ENCODE results near the gene PTK7.
A peak's percentile ranks its signal among the peaks of the same experiment; 100 is the strongest.

Gene PTK7

GRCh38 chr6:43180985-43181384, 104.9 kb downstream of the PTK7 start:
- DNase-seq = peak; percentile 16

GRCh38 chr6:43181621-43181941, 105.5 kb downstream of the PTK7 start:
- DNase-seq = no peak

GRCh38 chr6:43181942-43182860, 106.1 kb downstream of the PTK7 start, which contains the start of gene CUL9:
CUL9 (plus strand) TSS chr6:43182196; CDS start chr6:43184311, 2,115 bp downstream.
- DNase-seq = peak; percentile 61

- DNase-seq = no peak
These were observed 107.3 kb downstream of the PTK7 start for GRCh38 chr6:43183441-43183840.

GRCh38 chr6:43184268-43184985, 108.3 kb downstream of the PTK7 start:
- DNase-seq = no peak

GRCh38 chr6:43185391-43185985, 109.4 kb downstream of the PTK7 start:
- DNase-seq = no peak

GRCh38 chr6:43186019-43186418, 109.9 kb downstream of the PTK7 start:
- no peak for DNase-seq

- DNase-seq = no peak
These were observed 110.6 kb downstream of the PTK7 start for GRCh38 chr6:43186706-43187105.

- no peak for DNase-seq
These were observed 111.7 kb downstream of the PTK7 start for GRCh38 chr6:43187821-43188220.

GRCh38 chr6:43188426-43188825, 112.3 kb downstream of the PTK7 start:
- DNase-seq = no peak

GRCh38 chr6:43189776-43190304, 113.7 kb downstream of the PTK7 start:
- DNase-seq = no peak

- no peak for DNase-seq
These were observed 116.8 kb downstream of the PTK7 start for GRCh38 chr6:43192911-43193310.

- DNase-seq = no peak
These were observed 117.8 kb downstream of the PTK7 start for GRCh38 chr6:43193929-43194328.

GRCh38 chr6:43196337-43196736, 120.2 kb downstream of the PTK7 start:
- DNase-seq = no peak

GRCh38 chr6:43199912-43200311, 123.8 kb downstream of the PTK7 start:
- no peak for DNase-seq

- no peak for DNase-seq
These were observed 124.4 kb downstream of the PTK7 start for GRCh38 chr6:43200541-43200940.

GRCh38 chr6:43202451-43202850, 126.3 kb downstream of the PTK7 start:
- DNase-seq = no peak

GRCh38 chr6:43203029-43203717, 127.1 kb downstream of the PTK7 start:
- DNase-seq = no peak

GRCh38 chr6:43203718-43204095, 127.6 kb downstream of the PTK7 start:
- DNase-seq = no peak

- no peak for DNase-seq
These were observed 128.4 kb downstream of the PTK7 start for GRCh38 chr6:43204271-43205105.

GRCh38 chr6:43205849-43206248, 129.7 kb downstream of the PTK7 start:
- no peak for DNase-seq

GRCh38 chr6:43207286-43207685, 131.2 kb downstream of the PTK7 start:
- no peak for DNase-seq
